Measurements from ENCODE around the gene APOC4.
"Not testable (repeated sequence)": the region's sequence is repeated elsewhere in the genome, so short reads cannot be mapped to it uniquely, and the experiment has no call there.

The APOC4 gene

DNA sequence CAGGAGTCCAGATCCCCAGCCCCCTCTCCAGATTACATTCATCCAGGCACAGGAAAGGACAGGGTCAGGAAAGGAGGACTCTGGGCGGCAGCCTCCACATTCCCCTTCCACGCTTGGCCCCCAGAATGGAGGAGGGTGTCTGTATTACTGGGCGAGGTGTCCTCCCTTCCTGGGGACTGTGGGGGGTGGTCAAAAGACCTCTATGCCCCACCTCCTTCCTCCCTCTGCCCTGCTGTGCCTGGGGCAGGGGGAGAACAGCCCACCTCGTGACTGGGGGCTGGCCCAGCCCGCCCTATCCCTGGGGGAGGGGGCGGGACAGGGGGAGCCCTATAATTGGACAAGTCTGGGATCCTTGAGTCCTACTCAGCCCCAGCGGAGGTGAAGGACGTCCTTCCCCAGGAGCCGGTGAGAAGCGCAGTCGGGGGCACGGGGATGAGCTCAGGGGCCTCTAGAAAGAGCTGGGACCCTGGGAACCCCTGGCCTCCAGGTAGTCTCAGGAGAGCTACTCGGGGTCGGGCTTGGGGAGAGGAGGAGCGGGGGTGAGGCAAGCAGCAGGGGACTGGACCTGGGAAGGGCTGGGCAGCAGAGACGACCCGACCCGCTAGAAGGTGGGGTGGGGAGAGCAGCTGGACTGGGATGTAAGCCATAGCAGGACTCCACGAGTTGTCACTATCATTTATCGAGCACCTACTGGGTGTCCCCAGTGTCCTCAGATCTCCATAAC lies 36.4 kb upstream of the APOC4 start, which contains the start of gene APOE:
TSS of gene APOE (plus strand) at position 360 of the 724 bp plus-strand sequence. CDS start 829 bp downstream, outside the sequence.
- no peaks in the 10 kb centered on the region for H3K27me3 ChIP-seq (ENCODE audit: insufficient read depth, low read length)
- no peaks in the 10 kb centered on the region for H3K36me3 ChIP-seq (ENCODE audit: insufficient read depth, low read length)
- no peak within 1 kb of the TSS for H2AFZ ChIP-seq (ENCODE audit: low read length, unreplicated experiment)
- H3K4me1 ChIP-seq (ENCODE audit: control insufficient read depth, insufficient read depth, low read length, unreplicated experiment), result no peaks in the 10 kb centered on the region
- no peaks in the 10 kb centered on the region for H3K79me2 ChIP-seq (ENCODE audit: control insufficient read depth, insufficient read depth, low read length, unreplicated experiment)
- peak within 1 kb of the TSS; percentile 66 for H3K4me3 ChIP-seq (ENCODE audit: low read depth, low read length)
- H3K27ac ChIP-seq (ENCODE audit: low read depth, low read length), result no peak within 1 kb of the TSS

- peaks cover 3% of the 10 kb centered on the region for H3K4me1 ChIP-seq (ENCODE audit: control insufficient read depth, insufficient read depth, low read length, unreplicated experiment)
- no peaks in the 10 kb centered on the region for H3K27me3 ChIP-seq (ENCODE audit: insufficient read depth, low read length)
- no peak overlapping the region for H3K4me3 ChIP-seq (ENCODE audit: low read depth, low read length)
- no peaks in the 10 kb centered on the region for H3K79me2 ChIP-seq (ENCODE audit: control insufficient read depth, insufficient read depth, low read length, unreplicated experiment)
- H3K36me3 ChIP-seq (ENCODE audit: insufficient read depth, low read length), result no peaks in the 10 kb centered on the region
- no peak overlapping the region for H3K27ac ChIP-seq (ENCODE audit: low read depth, low read length)
- no peak overlapping the region for H2AFZ ChIP-seq (ENCODE audit: low read length, unreplicated experiment)
Measured at GRCh38 chr19:44907613-44908012, 34.4 kb upstream of the APOC4 start.

- Histone ChIP-seq H3K27ac (ENCODE audit: low read depth, low read length) (no peak overlapping the region), H3K4me1 (ENCODE audit: control insufficient read depth, insufficient read depth, low read length, unreplicated experiment) (peaks cover 3% of the 10 kb centered on the region)
Measured at GRCh38 chr19:44908074-44908835, 33.8 kb upstream of the APOC4 start.

DNA sequence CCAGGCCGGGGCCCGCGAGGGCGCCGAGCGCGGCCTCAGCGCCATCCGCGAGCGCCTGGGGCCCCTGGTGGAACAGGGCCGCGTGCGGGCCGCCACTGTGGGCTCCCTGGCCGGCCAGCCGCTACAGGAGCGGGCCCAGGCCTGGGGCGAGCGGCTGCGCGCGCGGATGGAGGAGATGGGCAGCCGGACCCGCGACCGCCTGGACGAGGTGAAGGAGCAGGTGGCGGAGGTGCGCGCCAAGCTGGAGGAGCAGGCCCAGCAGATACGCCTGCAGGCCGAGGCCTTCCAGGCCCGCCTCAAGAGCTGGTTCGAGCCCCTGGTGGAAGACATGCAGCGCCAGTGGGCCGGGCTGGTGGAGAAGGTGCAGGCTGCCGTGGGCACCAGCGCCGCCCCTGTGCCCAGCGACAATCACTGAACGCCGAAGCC lies 33.2 kb upstream of the APOC4 start:
- Histone ChIP-seq H3K36me3 (ENCODE audit: insufficient read depth, low read length) (no peaks in the 10 kb centered on the region), H3K79me2 (ENCODE audit: control insufficient read depth, insufficient read depth, low read length, unreplicated experiment) (no peaks in the 10 kb centered on the region), H3K4me1 (ENCODE audit: control insufficient read depth, insufficient read depth, low read length, unreplicated experiment) (peaks cover 3% of the 10 kb centered on the region), H3K27me3 (ENCODE audit: insufficient read depth, low read length) (no peaks in the 10 kb centered on the region), H2AFZ (ENCODE audit: low read length, unreplicated experiment) (no peak overlapping the region), H3K27ac (ENCODE audit: low read depth, low read length) (no peak overlapping the region), H3K4me3 (ENCODE audit: low read depth, low read length) (no peak overlapping the region)

More at GRCh38 chr19:44908074-44908835, 33.8 kb upstream of the APOC4 start:
- H3K79me2 ChIP-seq (ENCODE audit: control insufficient read depth, insufficient read depth, low read length, unreplicated experiment), result no peaks in the 10 kb centered on the region
- H3K4me3 ChIP-seq (ENCODE audit: low read depth, low read length), result no peak overlapping the region
- no peaks in the 10 kb centered on the region for H3K36me3 ChIP-seq (ENCODE audit: insufficient read depth, low read length)
- H2AFZ ChIP-seq (ENCODE audit: low read length, unreplicated experiment), result no peak overlapping the region
- no peaks in the 10 kb centered on the region for H3K27me3 ChIP-seq (ENCODE audit: insufficient read depth, low read length)

DNA sequence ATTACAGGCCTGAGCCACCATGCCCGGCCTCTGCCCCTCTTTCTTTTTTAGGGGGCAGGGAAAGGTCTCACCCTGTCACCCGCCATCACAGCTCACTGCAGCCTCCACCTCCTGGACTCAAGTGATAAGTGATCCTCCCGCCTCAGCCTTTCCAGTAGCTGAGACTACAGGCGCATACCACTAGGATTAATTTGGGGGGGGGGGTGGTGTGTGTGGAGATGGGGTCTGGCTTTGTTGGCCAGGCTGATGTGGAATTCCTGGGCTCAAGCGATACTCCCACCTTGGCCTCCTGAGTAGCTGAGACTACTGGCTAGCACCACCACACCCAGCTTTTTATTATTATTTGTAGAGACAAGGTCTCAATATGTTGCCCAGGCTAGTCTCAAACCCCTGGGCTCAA lies 32.3 kb upstream of the APOC4 start:
- Histone ChIP-seq H3K4me3 (ENCODE audit: low read depth, low read length) (no peak overlapping the region), H3K4me1 (ENCODE audit: control insufficient read depth, insufficient read depth, low read length, unreplicated experiment) (peaks cover 3% of the 10 kb centered on the region), H3K79me2 (ENCODE audit: control insufficient read depth, insufficient read depth, low read length, unreplicated experiment) (no peaks in the 10 kb centered on the region), H3K36me3 (ENCODE audit: insufficient read depth, low read length) (no peaks in the 10 kb centered on the region), H3K27me3 (ENCODE audit: insufficient read depth, low read length) (no peaks in the 10 kb centered on the region), H2AFZ (ENCODE audit: low read length, unreplicated experiment) (no peak overlapping the region), H3K27ac (ENCODE audit: low read depth, low read length) (no peak overlapping the region)

- not testable (repeated sequence) for H3K4me3 ChIP-seq (ENCODE audit: low read depth, low read length); H3K27me3 ChIP-seq (ENCODE audit: insufficient read depth, low read length); H3K79me2 ChIP-seq (ENCODE audit: control insufficient read depth, insufficient read depth, low read length, unreplicated experiment); H3K4me1 ChIP-seq (ENCODE audit: control insufficient read depth, insufficient read depth, low read length, unreplicated experiment); H3K36me3 ChIP-seq (ENCODE audit: insufficient read depth, low read length); H3K27ac ChIP-seq (ENCODE audit: low read depth, low read length); H2AFZ ChIP-seq (ENCODE audit: low read length, unreplicated experiment)
Measured at GRCh38 chr19:44911896-44912295, 30.1 kb upstream of the APOC4 start.

DNA sequence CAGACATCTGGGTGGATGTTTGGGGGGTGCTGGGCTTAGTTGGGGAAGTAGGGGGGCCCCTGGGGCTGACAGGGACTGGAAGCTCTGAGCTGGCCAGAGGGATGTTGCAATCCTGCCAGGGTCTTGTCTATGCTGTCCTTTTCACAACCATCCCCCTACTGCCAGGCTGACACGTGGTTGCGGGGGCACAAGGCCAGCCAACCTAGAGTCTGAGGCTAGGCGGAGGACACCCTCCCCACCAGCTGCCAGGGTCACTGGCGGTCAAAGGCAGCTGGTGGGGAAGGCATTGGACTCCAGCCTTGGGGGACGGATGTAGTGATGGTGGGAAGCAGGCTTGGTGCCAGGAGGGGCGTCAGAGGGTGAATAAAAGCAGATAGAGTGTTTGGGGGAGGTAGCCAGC lies 29.2 kb upstream of the APOC4 start:
- H3K4me3 ChIP-seq (ENCODE audit: low read depth, low read length), result no peak overlapping the region
- H3K27ac ChIP-seq (ENCODE audit: low read depth, low read length), result no peak overlapping the region
- H3K4me1 ChIP-seq (ENCODE audit: control insufficient read depth, insufficient read depth, low read length, unreplicated experiment), result peaks cover 3% of the 10 kb centered on the region
- no peaks in the 10 kb centered on the region for H3K79me2 ChIP-seq (ENCODE audit: control insufficient read depth, insufficient read depth, low read length, unreplicated experiment)
- no peaks in the 10 kb centered on the region for H3K36me3 ChIP-seq (ENCODE audit: insufficient read depth, low read length)
- no peak overlapping the region for H2AFZ ChIP-seq (ENCODE audit: low read length, unreplicated experiment)
- H3K27me3 ChIP-seq (ENCODE audit: insufficient read depth, low read length), result no peaks in the 10 kb centered on the region

DNA sequence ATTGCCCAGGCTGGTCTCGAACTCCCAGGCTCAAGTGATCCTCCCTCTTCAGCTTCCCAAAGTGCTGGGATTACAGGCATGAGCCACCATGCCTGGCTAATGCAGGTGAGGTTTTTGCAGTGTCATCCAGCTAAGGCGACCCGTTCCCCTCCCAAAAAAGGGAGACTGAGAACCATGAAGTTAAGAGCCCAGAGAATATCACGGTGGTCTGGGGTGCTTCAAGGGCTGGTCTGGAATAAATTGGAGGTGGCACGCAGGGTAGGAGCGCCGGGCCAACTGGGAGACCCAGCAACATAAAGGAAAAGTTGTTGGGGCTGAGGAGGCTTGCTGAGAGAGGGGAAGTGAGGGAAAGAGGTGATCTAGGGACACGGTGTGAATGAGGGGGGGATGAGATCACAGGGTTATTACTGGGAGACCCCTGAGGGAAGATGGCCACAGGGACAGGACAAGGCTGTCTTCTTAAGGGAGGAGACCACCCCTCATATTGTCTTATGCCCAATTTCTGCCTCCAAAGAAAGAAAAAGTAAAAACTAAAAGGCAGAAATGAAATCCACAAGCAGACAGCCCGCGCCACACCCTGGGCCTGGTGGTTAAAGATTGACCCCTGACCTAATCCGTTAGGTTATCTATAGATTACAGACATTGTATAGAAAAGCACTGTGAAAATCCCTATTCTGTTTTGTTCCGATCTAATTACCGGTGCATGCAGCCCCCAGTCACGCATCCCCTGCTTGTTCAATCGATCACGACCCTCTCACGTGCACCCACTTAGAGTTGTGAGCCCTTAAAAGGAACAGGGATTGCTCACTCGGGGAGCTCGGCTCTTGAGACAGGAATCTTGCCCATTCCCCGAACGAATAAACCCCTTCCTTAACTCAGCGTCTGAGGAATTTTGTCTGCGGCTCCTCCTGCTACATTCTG lies 28.3 kb upstream of the APOC4 start:
- H3K4me1 ChIP-seq (ENCODE audit: control insufficient read depth, insufficient read depth, low read length, unreplicated experiment); H3K4me3 ChIP-seq (ENCODE audit: low read depth, low read length); H3K27ac ChIP-seq (ENCODE audit: low read depth, low read length); H2AFZ ChIP-seq (ENCODE audit: low read length, unreplicated experiment); H3K36me3 ChIP-seq (ENCODE audit: insufficient read depth, low read length); H3K79me2 ChIP-seq (ENCODE audit: control insufficient read depth, insufficient read depth, low read length, unreplicated experiment); H3K27me3 ChIP-seq (ENCODE audit: insufficient read depth, low read length): not testable (repeated sequence)

DNA sequence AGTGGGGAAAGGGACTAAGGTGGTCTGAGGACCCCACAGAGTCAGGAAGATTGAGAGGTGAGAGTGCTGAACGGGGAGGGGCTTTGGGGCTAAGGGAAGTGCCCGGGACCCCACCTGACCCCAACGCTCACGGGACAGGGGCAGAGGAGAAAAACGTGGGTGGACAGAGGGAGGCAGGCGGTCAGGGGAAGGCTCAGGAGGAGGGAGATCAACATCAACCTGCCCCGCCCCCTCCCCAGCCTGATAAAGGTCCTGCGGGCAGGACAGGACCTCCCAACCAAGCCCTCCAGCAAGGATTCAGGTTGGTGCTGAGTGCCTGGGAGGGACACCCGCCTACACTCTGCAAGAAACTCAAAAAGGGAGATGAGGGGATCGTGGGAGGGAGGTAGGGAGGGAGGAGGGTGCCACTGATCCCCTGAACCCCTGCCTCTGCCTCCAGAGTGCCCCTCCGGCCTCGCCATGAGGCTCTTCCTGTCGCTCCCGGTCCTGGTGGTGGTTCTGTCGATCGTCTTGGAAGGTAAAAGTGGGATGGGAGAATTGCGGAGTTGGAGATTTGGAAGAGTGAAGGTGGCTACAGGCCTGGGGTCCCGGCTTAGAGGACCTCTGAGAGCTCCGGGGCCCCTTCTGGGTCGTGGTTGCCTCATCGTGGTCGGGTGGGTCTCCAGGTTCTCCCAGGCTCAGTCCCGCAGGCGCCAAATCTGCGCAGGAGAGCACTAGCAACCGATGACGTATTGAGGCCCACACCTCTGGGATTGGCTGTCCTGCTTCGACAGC lies 27.4 kb upstream of the APOC4 start, which contains the start of gene APOC1:
TSS of gene APOC1 (plus strand) at position 176 of the 774 bp plus-strand sequence. CDS start at position 460, 284 bp downstream.
- H2AFZ ChIP-seq (ENCODE audit: low read length, unreplicated experiment), result peak within 1 kb of the TSS; percentile 32
- not testable (repeated sequence) for H3K27ac ChIP-seq (ENCODE audit: low read depth, low read length)

DNA sequence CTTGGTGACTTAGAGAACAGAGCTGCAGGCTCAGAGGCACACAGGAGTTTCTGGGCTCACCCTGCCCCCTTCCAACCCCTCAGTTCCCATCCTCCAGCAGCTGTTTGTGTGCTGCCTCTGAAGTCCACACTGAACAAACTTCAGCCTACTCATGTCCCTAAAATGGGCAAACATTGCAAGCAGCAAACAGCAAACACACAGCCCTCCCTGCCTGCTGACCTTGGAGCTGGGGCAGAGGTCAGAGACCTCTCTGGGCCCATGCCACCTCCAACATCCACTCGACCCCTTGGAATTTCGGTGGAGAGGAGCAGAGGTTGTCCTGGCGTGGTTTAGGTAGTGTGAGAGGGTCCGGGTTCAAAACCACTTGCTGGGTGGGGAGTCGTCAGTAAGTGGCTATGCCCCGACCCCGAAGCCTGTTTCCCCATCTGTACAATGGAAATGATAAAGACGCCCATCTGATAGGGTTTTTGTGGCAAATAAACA lies 17.8 kb upstream of the APOC4 start:
- Histone ChIP-seq H3K27me3 (ENCODE audit: insufficient read depth, low read length) (no peaks in the 10 kb centered on the region), H3K4me3 (ENCODE audit: low read depth, low read length) (no peak overlapping the region), H3K27ac (ENCODE audit: low read depth, low read length) (no peak overlapping the region), H3K4me1 (ENCODE audit: control insufficient read depth, insufficient read depth, low read length, unreplicated experiment) (peaks cover 25% of the 10 kb centered on the region), H3K36me3 (ENCODE audit: insufficient read depth, low read length) (no peaks in the 10 kb centered on the region), H3K79me2 (ENCODE audit: control insufficient read depth, insufficient read depth, low read length, unreplicated experiment) (no peaks in the 10 kb centered on the region), H2AFZ (ENCODE audit: low read length, unreplicated experiment) (no peak overlapping the region)

More for the DNA sequence above, 27.4 kb upstream of the APOC4 start, which contains the start of gene APOC1:
- H3K4me3 ChIP-seq (ENCODE audit: low read depth, low read length), result peak within 1 kb of the TSS; percentile 76
- H3K4me1 ChIP-seq (ENCODE audit: control insufficient read depth, insufficient read depth, low read length, unreplicated experiment); H3K27me3 ChIP-seq (ENCODE audit: insufficient read depth, low read length); H3K36me3 ChIP-seq (ENCODE audit: insufficient read depth, low read length); H3K79me2 ChIP-seq (ENCODE audit: control insufficient read depth, insufficient read depth, low read length, unreplicated experiment): not testable (repeated sequence)

Data from ACC112 (cell line).